K562 (cell line): ENCODE measurements around the gene DEDD2. TPM values are rescaled to one million over a fixed set of nuclear protein-coding genes. Genes with fewer than 3 reads are reported as not detected.

Source experiments
- ATAC-seq: fragments of 200-7000 bp; cut with Tn5 transposase; 3 replicates; pipeline ENCODE4 v1.9.1; 2020; ENCODE audit warnings: moderate library complexity
- BruUV-seq: library from RNA; stranded (reverse); fragments of 400-500 nt; replicated peaks from 2 replicates; lab custom pipeline; 2021; lab: Mats Ljungman, UMichigan
- CTCF ChIA-PET: fragments of 300-600 bp; formaldehyde crosslinking; extraction: SDS; loops from one replicate; lab custom pipeline; 2021; ENCODE audit warnings: low intra/inter-chr PET ratio; lab: Yijun Ruan, JAX
- POLR2A ChIA-PET: fragments of 300-600, 350-650 bp; sonication (Branson Sonifier 250); formaldehyde crosslinking; extraction: SDS; loops from one replicate; lab custom pipeline; 2021; ENCODE audit warnings: antibody characterized with exemption, inconsistent platforms; lab: Yijun Ruan, JAX
- DNase-seq, 4 experiments: peaks; one replicate each; pipeline versions ENCODE4 v3.0.0 to v3.0.0-alpha.2; 2011 to 2018; ENCODE audit warnings: low spot score in 3 of 4, mixed read lengths in 3 of 4; ENCODE audit errors: extremely low read depth in 1 of 4
- FAIRE-seq: peaks from 2 replicates; lab custom pipeline; 2011; peaks lifted over from hg19 to GRCh38; lab: Jason Lieb, UNC
- H2AFZ ChIP-seq: 2 replicates; pipeline ENCODE4 v1.6.0; 2011; ENCODE audit warnings: low read depth, low read length, control low read depth, inconsistent platforms
- H3K27ac ChIP-seq: fragments of 200-600 bp; 3 replicates; pipeline ENCODE4 v1.8.0; 2011; ENCODE audit warnings: low read depth, mild to moderate bottlenecking, control low read depth, inconsistent platforms, low read length, moderate library complexity, mixed read lengths; ENCODE audit errors: extremely low read depth
- H3K27me3 ChIP-seq, 2 experiments: fragments of 300-600 bp in 1 of 2; 2 replicates in 1 of 2; 3 replicates in 1 of 2; pipeline versions ENCODE4 v1.6.0 to v1.8.0; 2011; ENCODE audit warnings: inconsistent platforms in 2 of 2, low read length in 2 of 2, mild to moderate bottlenecking in 1 of 2, mixed read lengths in 1 of 2, moderate library complexity in 1 of 2; ENCODE audit not compliant: control insufficient read depth in 2 of 2, insufficient read depth in 2 of 2
- H3K36me3 ChIP-seq: fragments of 300-600 bp; 3 replicates; pipeline ENCODE4 v1.8.0; 2011; ENCODE audit warnings: mild to moderate bottlenecking, low read length, inconsistent platforms; ENCODE audit not compliant: control insufficient read depth, insufficient read depth
- H3K4me1 ChIP-seq, 2 experiments: fragments of 200-600 bp in 1 of 2; replicated peaks in 1 of 2; 2 replicates in 1 of 2; 3 replicates in 1 of 2; pipeline versions ENCODE4 v1.5.1 to v1.8.0; 2011; ENCODE audit warnings: inconsistent platforms in 2 of 2, low read length in 2 of 2, mild to moderate bottlenecking in 1 of 2, mixed read lengths in 1 of 2, moderate library complexity in 1 of 2; ENCODE audit not compliant: control insufficient read depth in 2 of 2, insufficient read depth in 2 of 2
- H3K4me2 ChIP-seq: 2 replicates; pipeline ENCODE4 v1.6.1; 2011; ENCODE audit warnings: low read length, control low read depth, inconsistent platforms, mixed read lengths; ENCODE audit not compliant: insufficient read depth
- H3K4me3 ChIP-seq: fragments of 200-600 bp; sonication (generic), shearing (Covaris generic); 2 replicates; pipeline ENCODE4 v1.5.1; 2016; ENCODE audit warnings: control low read depth, inconsistent platforms
- H3K79me2 ChIP-seq: fragments of 200-600 bp; 3 replicates; pipeline ENCODE4 v1.8.0; 2011; ENCODE audit warnings: low read length, inconsistent platforms; ENCODE audit not compliant: control insufficient read depth, insufficient read depth
- H3K9ac ChIP-seq, 2 experiments: 2 replicates each; pipeline versions ENCODE4 v1.6.0 to v1.6.1; 2011; ENCODE audit warnings: low read depth in 2 of 2, low read length in 2 of 2, control low read depth in 1 of 2, inconsistent platforms in 1 of 2, mild to moderate bottlenecking in 1 of 2, mixed read lengths in 1 of 2; ENCODE audit not compliant: insufficient read depth in 1 of 2
- H3K9me1 ChIP-seq: one replicate; pipeline ENCODE4 v1.6.0; 2011; ENCODE audit warnings: inconsistent platforms, mild to moderate bottlenecking, low read length, moderate library complexity; ENCODE audit not compliant: control insufficient read depth, insufficient read depth
- H3K9me3 ChIP-seq: replicated peaks from 2 replicates; pipeline ENCODE4 v1.5.1; 2011; ENCODE audit warnings: low read depth, low read length, inconsistent platforms; ENCODE audit not compliant: control insufficient read depth, insufficient read depth
- H4K20me1 ChIP-seq: replicated peaks from 2 replicates; pipeline ENCODE4 v1.6.1; 2011; ENCODE audit warnings: low read length, inconsistent platforms, mixed read lengths; ENCODE audit not compliant: control insufficient read depth, insufficient read depth
- ADNP ChIP-seq: fragments of 200-800 bp; sonication (Bioruptor generic); IDR thresholded peaks from 2 replicates; pipeline ENCODE4 v1.6.1; 2016; ENCODE audit warnings: missing genetic modification characterization, missing compliant biosample characterization
- CREB1 ChIP-seq, 2 experiments: sonication (generic) in 1 of 2; formaldehyde crosslinking in 1 of 2; IDR thresholded peaks; 2 replicates each; pipeline versions ENCODE4 v1.6.1 to v1.8.0; 2012 to 2022; ENCODE audit warnings: inconsistent platforms in 1 of 2, mild to moderate bottlenecking in 1 of 2, missing genetic modification reagents in 1 of 2, moderate library complexity in 1 of 2
- HDAC8 ChIP-seq: fragments of 450-650 bp; IDR thresholded peaks from 2 replicates; pipeline ENCODE4 v1.6.1; 2016; ENCODE audit warnings: mild to moderate bottlenecking, missing genetic modification characterization, moderate library complexity, missing compliant biosample characterization
- KDM1A ChIP-seq, 2 experiments: fragments of 450-650 bp; IDR thresholded peaks; 2 replicates each; pipeline ENCODE4 v1.6.1; 2016; ENCODE audit warnings: mild to moderate bottlenecking in 2 of 2
- KDM5B ChIP-seq: fragments of 200-600 bp; sonication (generic); IDR thresholded peaks from 2 replicates; pipeline ENCODE4 v1.6.1; 2012; ENCODE audit warnings: low read depth, mild to moderate bottlenecking, moderate library complexity, low read length, control low read depth, inconsistent platforms; ENCODE audit not compliant: insufficient replicate concordance
- NFIX ChIP-seq: fragments of 250-450 bp; sonication (Bioruptor Pico); IDR thresholded peaks from 2 replicates; pipeline ENCODE4 v1.4.0; 2020; ENCODE audit warnings: low read depth, mild to moderate bottlenecking, moderate library complexity
- SAP30 ChIP-seq: fragments of 200-600 bp; sonication (generic); IDR thresholded peaks from 2 replicates; pipeline ENCODE4 v1.6.1; 2012; ENCODE audit warnings: borderline replicate concordance, low read depth, mild to moderate bottlenecking, moderate library complexity, low read length, control low read depth, inconsistent platforms; ENCODE audit not compliant: insufficient read depth, poor library complexity, severe bottlenecking
- ZFP1 ChIP-seq: fragments of 450-650 bp; formaldehyde crosslinking; IDR thresholded peaks from 2 replicates; pipeline ENCODE4 v1.4.0; 2020; ENCODE audit warnings: mild to moderate bottlenecking, mixed read lengths
- ZNF143 ChIP-seq: sonication (generic); formaldehyde crosslinking; IDR thresholded peaks from 2 replicates; pipeline ENCODE4 v1.9.0; 2022; ENCODE audit warnings: mild to moderate bottlenecking, missing genetic modification reagents
- ZNF224 ChIP-seq: sonication (generic); formaldehyde crosslinking; IDR thresholded peaks from 2 replicates; pipeline ENCODE4 v1.8.0; 2022; ENCODE audit warnings: mild to moderate bottlenecking, missing genetic modification reagents
- WGBS: fragments of 100-300 bp; shearing (Covaris generic); methylation state at CpG from one replicate; pipeline ENCODE4 v1.1.6; 2016; ENCODE audit warnings: low coverage, mixed read lengths; ENCODE audit not compliant: insufficient coverage; ENCODE audit errors: missing lambda C conversion rate; 5-methylcytosine and 5-hydroxymethylcytosine counted together
- in situ Hi-C: fragments of 300-500 bp; cut with MboI; formaldehyde crosslinking; loops from 4 replicates; pipeline ENCODE4 v1.15.0; 2018; ENCODE audit warnings: inconsistent platforms, mixed read lengths
- intact Hi-C: fragments of 100-400 bp; cut with micrococcal nuclease; formaldehyde crosslinking; loops from 2 replicates; pipeline ENCODE4 v1.14.2; 2022
- polyA plus RNA-seq, 8 experiments: library from polyadenylated mRNA; depleted of rRNA in 4 of 8; stranded (reverse) in 5 of 8; unstranded in 3 of 8; fragments of >200 nt; fragmentation: Nextera tagmentation in 2 of 8; fragmentation: Illumina TruSeq in 1 of 8; extraction: Ambion mirVana in 2 of 8; extraction: Trizol in 1 of 8; gene quantifications; 2 replicates each; pipeline versions ENCODE4 v1.2.1 to v1.2.3, GENCODE V29; 2011 to 2014; ENCODE audit warnings: inconsistent platforms in 1 of 8, missing spikeins in 1 of 8
- total RNA-seq, 7 experiments: library from RNA; depleted of rRNA in 6 of 7; stranded (reverse); fragments of >200 nt in 6 of 7; fragmentation: Illumina TruSeq in 2 of 7; extraction: Trizol in 2 of 7; gene quantifications; 2 replicates each; pipeline versions ENCODE4 v1.2.1 to v1.2.3, GENCODE V29; 2011 to 2021; ENCODE audit warnings: low replicate concordance in 1 of 7
- TF ChIP-seq, protein P1 (sequence below): fragments of 250-450 bp; sonication (Bioruptor Pico); IDR thresholded peaks from 2 replicates; pipeline ENCODE4 v1.8.0; 2022; ENCODE audit warnings: moderate library complexity, mild to moderate bottlenecking, inconsistent platforms
- TF ChIP-seq, protein P2 (sequence below): sonication (generic); formaldehyde crosslinking; IDR thresholded peaks from 2 replicates; pipeline ENCODE4 v1.8.0; 2022; ENCODE audit warnings: mild to moderate bottlenecking, missing genetic modification reagents
- TF ChIP-seq, protein P3 (sequence below): fragments of 250-450 bp; sonication (Bioruptor Pico); IDR thresholded peaks from 2 replicates; pipeline ENCODE4 v1.4.0; 2020

The DEDD2 gene
- total and polyA plus RNA-seq, 9 of the 15 experiments (the other 6 are each of a cell fraction or from before 2014, with no cell fraction given): 4.3 to 43.0 (median 29.2) TPM

- H3K4me2 ChIP-seq: peak overlapping the region; percentile 85
- intact Hi-C loops (loop anchor here (5.0 kb wide), 1 partner anchor 43 kb away; the partner anchor contains the start of gene GSK3A), in situ Hi-C loops (no loop called here)
- peak overlapping the region; percentile 22 to 88 for H3K9ac ChIP-seq
- H4K20me1 ChIP-seq: peaks cover 24% of the 10 kb centered on the region; the same call in 1 of the 2 replicates
- peak overlapping the region; percentile 27; the same call in 1 of the 2 replicates for H3K4me3 ChIP-seq
- H3K36me3 ChIP-seq: peaks cover 74% of the 10 kb centered on the region
- CTCF ChIA-PET: no interaction called here
- no peak overlapping the region for H2AFZ ChIP-seq
- 45% methylated on average over 6 of the region's 7 CpGs for WGBS
- peak overlapping the region; percentile 70 for H3K27ac ChIP-seq
- no peaks in the 10 kb centered on the region; a peak in 1 of 5 replicates for H3K27me3 ChIP-seq
- H3K79me2 ChIP-seq: peaks cover 52% of the 10 kb centered on the region
- H3K9me3 ChIP-seq: no peaks in the 10 kb centered on the region
- H3K4me1 ChIP-seq: peaks cover 37 to 53% of the 10 kb centered on the region in 2 experiments
- FAIRE-seq: no peak
- peaks cover 4% of the 10 kb centered on the region for H3K9me1 ChIP-seq
- POLR2A ChIA-PET: interaction anchor here (1.0 to 1.1 kb wide), 2 partner anchors 8 to 21 kb away, joined by 3 read pairs; partner anchors contain the start of gene ZNF526
- ATAC-seq: no peak; the same call in 2 of the 3 replicates
- BruUV-seq: no TSS peak
- DNase-seq: no peak
- TF ChIP-seq KDM1A (IDR thresholded peaks at IDR 0.05) (no peak), HDAC8 (tag) (no peak), KDM5B (no peak), ZNF143 (CRISPR knock-in tag) (no peak), CREB1 (IDR thresholded peaks at IDR 0.05) (no peak), CREB1 (CRISPR knock-in tag; IDR thresholded peaks at IDR 0.05) (no peak), SAP30 (peak; percentile 5), ZFP1 (CRISPR knock-in tag) (no peak), NFIX (no peak), ZNF224 (CRISPR knock-in tag) (no peak), ADNP (no peak)
- TF ChIP-seq, protein P1, sequence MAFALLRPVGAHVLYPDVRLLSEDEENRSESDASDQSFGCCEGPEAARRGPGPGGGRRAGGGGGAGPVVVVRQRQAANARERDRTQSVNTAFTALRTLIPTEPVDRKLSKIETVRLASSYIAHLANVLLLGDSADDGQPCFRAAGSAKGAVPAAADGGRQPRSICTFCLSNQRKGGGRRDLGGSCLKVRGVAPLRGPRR (CRISPR knock-in tag): no peak
- TF ChIP-seq, protein P2, sequence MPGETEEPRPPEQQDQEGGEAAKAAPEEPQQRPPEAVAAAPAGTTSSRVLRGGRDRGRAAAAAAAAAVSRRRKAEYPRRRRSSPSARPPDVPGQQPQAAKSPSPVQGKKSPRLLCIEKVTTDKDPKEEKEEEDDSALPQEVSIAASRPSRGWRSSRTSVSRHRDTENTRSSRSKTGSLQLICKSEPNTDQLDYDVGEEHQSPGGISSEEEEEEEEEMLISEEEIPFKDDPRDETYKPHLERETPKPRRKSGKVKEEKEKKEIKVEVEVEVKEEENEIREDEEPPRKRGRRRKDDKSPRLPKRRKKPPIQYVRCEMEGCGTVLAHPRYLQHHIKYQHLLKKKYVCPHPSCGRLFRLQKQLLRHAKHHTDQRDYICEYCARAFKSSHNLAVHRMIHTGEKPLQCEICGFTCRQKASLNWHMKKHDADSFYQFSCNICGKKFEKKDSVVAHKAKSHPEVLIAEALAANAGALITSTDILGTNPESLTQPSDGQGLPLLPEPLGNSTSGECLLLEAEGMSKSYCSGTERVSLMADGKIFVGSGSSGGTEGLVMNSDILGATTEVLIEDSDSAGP (CRISPR knock-in tag): no peak
- TF ChIP-seq, protein P3, sequence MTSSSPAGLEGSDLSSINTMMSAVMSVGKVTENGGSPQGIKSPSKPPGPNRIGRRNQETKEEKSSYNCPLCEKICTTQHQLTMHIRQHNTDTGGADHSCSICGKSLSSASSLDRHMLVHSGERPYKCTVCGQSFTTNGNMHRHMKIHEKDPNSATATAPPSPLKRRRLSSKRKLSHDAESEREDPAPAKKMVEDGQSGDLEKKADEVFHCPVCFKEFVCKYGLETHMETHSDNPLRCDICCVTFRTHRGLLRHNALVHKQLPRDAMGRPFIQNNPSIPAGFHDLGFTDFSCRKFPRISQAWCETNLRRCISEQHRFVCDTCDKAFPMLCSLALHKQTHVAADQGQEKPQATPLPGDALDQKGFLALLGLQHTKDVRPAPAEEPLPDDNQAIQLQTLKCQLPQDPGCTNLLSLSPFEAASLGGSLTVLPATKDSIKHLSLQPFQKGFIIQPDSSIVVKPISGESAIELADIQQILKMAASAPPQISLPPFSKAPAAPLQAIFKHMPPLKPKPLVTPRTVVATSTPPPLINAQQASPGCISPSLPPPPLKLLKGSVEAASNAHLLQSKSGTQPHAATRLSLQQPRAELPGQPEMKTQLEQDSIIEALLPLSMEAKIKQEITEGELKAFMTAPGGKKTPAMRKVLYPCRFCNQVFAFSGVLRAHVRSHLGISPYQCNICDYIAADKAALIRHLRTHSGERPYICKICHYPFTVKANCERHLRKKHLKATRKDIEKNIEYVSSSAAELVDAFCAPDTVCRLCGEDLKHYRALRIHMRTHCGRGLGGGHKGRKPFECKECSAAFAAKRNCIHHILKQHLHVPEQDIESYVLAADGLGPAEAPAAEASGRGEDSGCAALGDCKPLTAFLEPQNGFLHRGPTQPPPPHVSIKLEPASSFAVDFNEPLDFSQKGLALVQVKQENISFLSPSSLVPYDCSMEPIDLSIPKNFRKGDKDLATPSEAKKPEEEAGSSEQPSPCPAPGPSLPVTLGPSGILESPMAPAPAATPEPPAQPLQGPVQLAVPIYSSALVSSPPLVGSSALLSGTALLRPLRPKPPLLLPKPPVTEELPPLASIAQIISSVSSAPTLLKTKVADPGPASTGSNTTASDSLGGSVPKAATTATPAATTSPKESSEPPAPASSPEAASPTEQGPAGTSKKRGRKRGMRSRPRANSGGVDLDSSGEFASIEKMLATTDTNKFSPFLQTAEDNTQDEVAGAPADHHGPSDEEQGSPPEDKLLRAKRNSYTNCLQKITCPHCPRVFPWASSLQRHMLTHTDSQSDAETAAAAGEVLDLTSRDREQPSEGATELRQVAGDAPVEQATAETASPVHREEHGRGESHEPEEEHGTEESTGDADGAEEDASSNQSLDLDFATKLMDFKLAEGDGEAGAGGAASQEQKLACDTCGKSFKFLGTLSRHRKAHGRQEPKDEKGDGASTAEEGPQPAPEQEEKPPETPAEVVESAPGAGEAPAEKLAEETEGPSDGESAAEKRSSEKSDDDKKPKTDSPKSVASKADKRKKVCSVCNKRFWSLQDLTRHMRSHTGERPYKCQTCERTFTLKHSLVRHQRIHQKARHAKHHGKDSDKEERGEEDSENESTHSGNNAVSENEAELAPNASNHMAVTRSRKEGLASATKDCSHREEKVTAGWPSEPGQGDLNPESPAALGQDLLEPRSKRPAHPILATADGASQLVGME: no peak
Observed at GRCh38 chr19:42198676-42199439, 18.6 kb downstream of the DEDD2 start.
